Mononuclear cell (primary cell): ENCODE measurements around the gene TULP3. TPM values are rescaled to one million over a fixed set of nuclear protein-coding genes. Genes with fewer than 3 reads are reported as not detected.

ENCODE experiments used
- H3K27me3 ChIP-seq: 2 replicates; pipeline ENCODE4 v1.6.0; 2011; ENCODE audit warnings: low read length, control low read depth; ENCODE audit not compliant: insufficient read depth
- H3K4me1 ChIP-seq: 2 replicates; pipeline ENCODE4 v1.5.1; 2011; ENCODE audit warnings: mild to moderate bottlenecking, low read length, control low read depth; ENCODE audit not compliant: insufficient read depth
- H3K4me3 ChIP-seq: 2 replicates; pipeline ENCODE4 v1.5.1; 2011; ENCODE audit warnings: mild to moderate bottlenecking, low read length, moderate library complexity
- H3K9me3 ChIP-seq: 2 replicates; pipeline ENCODE4 v1.5.1; 2011; ENCODE audit warnings: low read depth, mild to moderate bottlenecking, control low read depth, low read length
- total RNA-seq: library from RNA; depleted of rRNA; stranded (reverse); fragments of >200 nt; gene quantifications from one replicate; pipeline ENCODE4 v1.2.3, GENCODE V29; 2012

Gene TULP3
- total RNA-seq: 4.4 TPM

DNA sequence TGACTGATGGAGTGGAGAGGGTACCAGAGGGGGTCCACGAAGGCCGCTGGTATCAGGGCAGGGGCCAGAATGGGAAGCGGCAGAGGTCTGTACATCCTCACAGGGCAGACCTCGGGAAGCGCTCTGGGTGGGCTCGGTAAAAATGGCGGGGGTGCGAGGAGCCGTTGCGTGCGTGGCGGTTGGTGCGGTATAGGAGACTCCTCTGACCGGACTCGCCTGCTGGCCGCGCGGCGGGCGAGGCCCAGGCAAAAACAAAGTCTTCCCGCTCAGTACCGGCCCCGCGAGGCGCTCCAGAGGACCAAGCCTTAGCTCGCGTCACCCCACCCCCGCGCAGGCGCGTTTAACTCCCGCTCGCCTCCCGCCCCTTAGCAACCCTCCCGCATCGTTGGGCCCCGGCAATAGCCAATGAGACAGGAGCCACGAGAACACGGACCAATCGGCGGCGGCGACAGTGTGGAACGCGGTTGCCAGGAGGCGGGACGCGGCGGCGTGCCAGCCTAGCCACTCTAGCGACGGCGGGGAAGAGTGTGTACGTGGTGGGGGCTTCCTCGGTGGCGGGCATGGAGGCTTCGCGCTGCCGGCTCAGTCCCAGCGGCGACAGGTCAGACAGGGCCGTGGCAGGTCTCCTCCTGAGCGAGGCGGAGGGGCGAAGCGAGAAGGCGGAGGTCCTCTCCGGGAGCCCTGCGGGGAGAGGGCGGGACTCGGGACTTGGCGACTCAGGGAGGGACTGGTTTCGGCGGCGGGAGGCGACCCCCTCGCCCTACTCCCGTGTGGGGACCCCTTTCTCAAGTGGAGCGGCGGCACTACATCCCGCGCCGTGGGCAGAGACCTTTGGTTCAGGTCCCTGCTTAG, at the start of gene TULP3:
TULP3 (plus strand) TSS at position 504 of the 852 bp plus-strand sequence; CDS start at position 561, 57 bp downstream.
- Histone ChIP-seq H3K27me3 (no peaks in the 10 kb centered on the region), H3K9me3 (no peaks in the 10 kb centered on the region), H3K4me1 (peaks cover 14% of the 10 kb centered on the region), H3K4me3 (peak within 1 kb of the TSS; percentile 63)

- no peak overlapping the region for H3K4me3 ChIP-seq
- no peaks in the 10 kb centered on the region for H3K9me3 ChIP-seq
- no peaks in the 10 kb centered on the region for H3K4me1 ChIP-seq
- H3K27me3 ChIP-seq: no peaks in the 10 kb centered on the region
Measured at GRCh38 chr12:2841056-2841650, 49.5 kb upstream of the TULP3 start.

DNA sequence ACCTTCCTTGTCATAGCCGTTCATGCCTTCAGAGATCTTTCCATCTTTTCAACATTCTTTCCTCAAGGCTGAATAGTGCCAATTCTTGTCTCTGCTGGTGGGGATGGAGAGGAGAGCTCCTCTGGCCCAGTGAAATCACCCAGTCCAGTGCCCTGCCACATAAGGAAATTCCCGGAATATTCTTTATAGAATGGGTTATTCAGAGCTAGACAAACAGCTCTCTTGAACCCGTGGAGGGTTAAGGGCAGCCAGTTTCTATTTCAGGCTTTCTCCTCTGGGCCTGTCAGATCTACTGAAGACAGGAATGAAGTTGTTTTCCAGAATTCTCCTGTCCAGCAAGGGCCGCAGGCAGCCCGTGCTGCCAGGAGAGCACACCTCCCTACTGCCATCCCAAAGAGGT, 47.7 kb upstream of the TULP3 start:
- Histone ChIP-seq H3K4me3 (no peak overlapping the region), H3K4me1 (no peaks in the 10 kb centered on the region), H3K9me3 (no peaks in the 10 kb centered on the region), H3K27me3 (no peaks in the 10 kb centered on the region)

DNA sequence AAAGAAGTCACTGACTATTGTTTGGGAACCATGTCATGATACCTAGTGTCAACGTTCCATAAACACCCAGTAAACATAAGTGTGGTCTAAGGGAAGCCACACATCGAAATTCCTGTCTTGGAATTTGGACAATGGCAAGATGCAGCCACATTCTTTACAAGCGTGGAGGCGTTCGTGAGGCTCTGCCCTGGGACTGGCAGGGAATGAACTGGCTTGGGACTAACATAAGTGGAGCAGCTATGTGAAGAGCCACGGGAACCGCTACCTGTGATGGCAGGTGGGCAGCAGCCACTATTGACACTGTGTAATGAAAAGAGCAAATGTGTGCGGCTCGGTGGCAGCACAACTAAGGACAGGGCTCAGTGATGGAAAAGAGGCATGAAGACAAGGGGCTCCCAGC, 45.9 kb upstream of the TULP3 start:
- H3K9me3 ChIP-seq: no peaks in the 10 kb centered on the region

GRCh38 chr12:2845280-2845679, 45.4 kb upstream of the TULP3 start:
- Histone ChIP-seq H3K4me3 (no peak overlapping the region), H3K9me3 (no peaks in the 10 kb centered on the region), H3K27me3 (no peaks in the 10 kb centered on the region), H3K4me1 (no peaks in the 10 kb centered on the region)

More for the DNA sequence above, 45.9 kb upstream of the TULP3 start:
- H3K27me3 ChIP-seq: no peaks in the 10 kb centered on the region
- no peak overlapping the region for H3K4me3 ChIP-seq
- H3K4me1 ChIP-seq: no peaks in the 10 kb centered on the region

DNA sequence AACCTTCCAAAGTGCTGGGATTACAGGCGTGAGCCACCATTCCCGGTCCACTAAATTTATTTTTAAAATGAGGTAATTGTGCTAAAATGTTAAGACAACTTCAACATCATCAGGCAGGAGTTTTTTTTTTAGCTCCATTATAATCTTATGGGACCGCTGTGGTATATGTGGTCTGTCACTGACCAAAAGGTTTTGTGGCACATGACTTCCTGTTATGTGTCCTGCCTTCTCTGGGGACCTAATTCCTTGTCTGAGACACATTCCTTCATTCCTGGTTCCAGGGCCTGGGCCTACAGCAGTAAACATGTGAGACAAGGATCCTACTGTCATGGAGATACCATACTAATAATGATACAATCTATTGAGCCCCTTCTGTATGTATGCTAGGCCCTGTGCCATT, 38.8 kb upstream of the TULP3 start:
- no peaks in the 10 kb centered on the region for H3K4me1 ChIP-seq
- no peaks in the 10 kb centered on the region for H3K9me3 ChIP-seq
- H3K27me3 ChIP-seq: no peaks in the 10 kb centered on the region
- H3K4me3 ChIP-seq: no peak overlapping the region

GRCh38 chr12:2853626-2854025, 37.1 kb upstream of the TULP3 start:
- Histone ChIP-seq H3K27me3 (no peaks in the 10 kb centered on the region), H3K4me1 (no peaks in the 10 kb centered on the region), H3K9me3 (no peaks in the 10 kb centered on the region), H3K4me3 (no peak overlapping the region)

GRCh38 chr12:2854669-2855453, 35.8 kb upstream of the TULP3 start:
- H3K4me3 ChIP-seq: no peak overlapping the region
- H3K9me3 ChIP-seq: no peaks in the 10 kb centered on the region
- H3K4me1 ChIP-seq: no peaks in the 10 kb centered on the region
- no peaks in the 10 kb centered on the region for H3K27me3 ChIP-seq

DNA sequence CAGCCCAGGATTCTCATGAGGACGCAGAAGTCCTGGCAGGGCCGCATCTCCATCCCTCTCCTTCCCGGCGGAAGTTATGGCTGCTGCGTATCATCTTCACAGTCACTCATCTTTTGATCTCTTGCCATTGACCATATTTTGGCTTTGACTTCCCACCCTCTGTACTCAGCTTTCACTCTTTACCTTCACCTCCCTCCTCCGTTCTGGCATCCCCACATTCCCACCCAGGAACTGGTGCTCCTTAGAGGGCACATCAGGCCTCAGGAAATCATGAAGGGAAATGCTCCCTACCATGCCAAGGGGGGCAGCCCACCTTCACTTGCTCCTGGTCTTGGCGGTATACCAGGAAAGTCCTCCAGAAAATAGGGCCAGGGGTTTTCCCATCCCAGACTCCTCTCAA, 35.1 kb upstream of the TULP3 start:
- H3K4me1 ChIP-seq: no peaks in the 10 kb centered on the region
- H3K9me3 ChIP-seq: no peaks in the 10 kb centered on the region
- H3K27me3 ChIP-seq: no peaks in the 10 kb centered on the region
- H3K4me3 ChIP-seq: no peak overlapping the region

DNA sequence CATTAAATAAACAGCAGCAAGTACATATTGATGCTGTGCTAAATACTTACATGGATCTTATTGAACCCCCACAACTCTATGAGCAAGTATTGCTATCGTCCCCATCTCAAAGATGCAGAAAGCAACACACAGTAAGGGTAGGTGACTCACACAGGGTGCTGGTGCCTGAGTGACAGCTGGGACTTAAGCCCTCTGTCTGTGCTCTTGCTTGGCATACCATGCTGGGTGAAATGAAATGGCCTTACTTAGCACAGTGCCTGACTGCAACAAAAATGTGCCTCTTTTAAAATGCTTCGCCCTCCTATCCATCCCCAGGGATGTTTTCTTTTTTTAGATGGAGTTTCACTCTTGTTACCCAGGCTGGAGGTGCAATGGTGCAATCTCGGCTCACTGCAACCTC, 34.6 kb upstream of the TULP3 start:
- H3K4me3 ChIP-seq: no peak overlapping the region
- no peaks in the 10 kb centered on the region for H3K27me3 ChIP-seq
- no peaks in the 10 kb centered on the region for H3K9me3 ChIP-seq
- H3K4me1 ChIP-seq: no peaks in the 10 kb centered on the region

GRCh38 chr12:2857021-2857431, 33.7 kb upstream of the TULP3 start, which contains the start of gene TEX52:
Gene TEX52, minus strand, starts transcription at chr12:2857039. Its CDS starts 13 bp downstream, at chr12:2857026.
- H3K27me3 ChIP-seq: no peaks in the 10 kb centered on the region
- H3K9me3 ChIP-seq: no peaks in the 10 kb centered on the region
- no peak within 1 kb of the TSS for H3K4me3 ChIP-seq
- no peaks in the 10 kb centered on the region for H3K4me1 ChIP-seq

GRCh38 chr12:2857576-2857975, 33.1 kb upstream of the TULP3 start:
- no peak overlapping the region for H3K4me3 ChIP-seq
- H3K9me3 ChIP-seq: no peaks in the 10 kb centered on the region
- no peaks in the 10 kb centered on the region for H3K27me3 ChIP-seq

DNA sequence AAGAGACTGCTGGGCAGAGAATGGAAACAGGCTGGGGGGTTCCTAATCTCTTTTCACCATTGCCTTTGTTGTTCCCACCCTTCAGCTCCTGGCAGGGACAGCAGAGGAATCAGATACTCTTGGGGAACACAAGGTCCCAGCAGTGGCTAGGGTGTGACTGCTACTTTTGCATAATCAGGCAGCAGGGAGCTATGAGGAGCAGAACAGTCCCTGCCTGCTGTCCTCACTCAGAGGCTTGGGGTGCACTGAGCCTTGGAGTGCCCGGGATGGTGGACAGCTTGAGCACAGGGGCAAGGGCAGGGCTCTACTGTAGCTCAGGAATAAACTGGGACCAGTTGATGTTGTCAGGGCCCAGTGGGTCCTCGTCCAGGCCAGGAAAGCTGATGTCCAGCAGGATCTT, 32.4 kb upstream of the TULP3 start:
- Histone ChIP-seq H3K4me3 (no peak overlapping the region), H3K4me1 (no peaks in the 10 kb centered on the region), H3K9me3 (no peaks in the 10 kb centered on the region), H3K27me3 (no peaks in the 10 kb centered on the region)

More at GRCh38 chr12:2857576-2857975, 33.1 kb upstream of the TULP3 start:
- no peaks in the 10 kb centered on the region for H3K4me1 ChIP-seq

DNA sequence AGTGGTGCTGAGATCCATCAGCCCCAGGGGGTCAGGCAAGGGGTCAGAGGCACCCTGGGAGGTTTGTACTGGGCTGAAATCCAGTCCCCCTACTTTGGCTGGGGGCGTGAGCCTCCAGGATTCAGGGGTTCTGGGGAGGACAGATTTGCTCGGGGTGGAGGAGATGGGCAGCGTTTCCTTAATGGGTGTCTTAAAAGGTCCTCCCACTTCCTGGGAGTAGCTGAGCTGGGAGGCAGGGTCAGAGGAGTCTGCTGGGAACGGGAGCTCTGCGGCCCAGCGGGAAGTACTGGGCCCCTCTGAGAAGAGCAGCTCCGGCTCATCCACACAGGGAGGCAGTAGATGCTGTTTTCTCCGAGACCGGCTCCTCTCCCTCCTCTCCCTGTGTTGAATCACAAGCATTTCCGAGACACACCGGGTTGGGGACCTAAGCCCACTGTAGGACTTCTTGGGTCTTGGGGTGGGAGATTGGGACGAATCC, 31.7 kb upstream of the TULP3 start:
- no peak overlapping the region for H3K4me3 ChIP-seq
- no peaks in the 10 kb centered on the region for H3K4me1 ChIP-seq
- no peaks in the 10 kb centered on the region for H3K27me3 ChIP-seq
- H3K9me3 ChIP-seq: no peaks in the 10 kb centered on the region

DNA sequence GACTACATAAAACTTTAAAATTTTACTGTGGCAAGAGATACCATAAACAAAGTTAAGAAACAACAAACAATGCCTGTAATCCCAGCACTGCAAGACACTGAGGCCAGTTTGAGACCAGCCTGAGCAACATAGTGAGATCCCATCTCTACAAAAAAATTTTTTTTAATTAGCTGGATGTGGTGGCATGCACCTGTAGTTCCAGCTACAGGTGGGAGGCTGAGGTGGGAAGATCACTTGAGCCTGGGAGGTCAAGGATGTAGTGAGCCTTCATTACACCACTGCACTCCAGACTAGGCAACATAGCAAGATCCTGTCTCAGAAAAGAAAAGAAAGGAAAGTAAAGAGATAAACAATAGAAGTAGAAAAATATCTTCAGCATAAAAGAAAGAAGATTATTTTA, 30.5 kb upstream of the TULP3 start:
- Histone ChIP-seq H3K4me1 (no peaks in the 10 kb centered on the region), H3K9me3 (no peaks in the 10 kb centered on the region), H3K27me3 (no peaks in the 10 kb centered on the region), H3K4me3 (no peak overlapping the region)
